Natural killer cell (primary cell): Measurements from ENCODE around the gene GABRA4. TPM values are rescaled to one million over a fixed set of nuclear protein-coding genes. Genes with fewer than 3 reads are reported as not detected.

ENCODE experiments used
- ATAC-seq, 3 donors: fragments of 150-1000 bp in 2 of 3; fragments of 200-7000 bp in 1 of 3; cut with Tn5 transposase; 1 replicate in 1 of 3; 2 replicates in 2 of 3; pipeline ENCODE4 v1.10.0; 2021; ENCODE audit warnings: mild to moderate bottlenecking in 2 of 3, moderate library complexity in 2 of 3
- DNase-seq, 2 donors: peaks; one replicate each; pipeline versions ENCODE4 v3.0.0 to v3.0.0-alpha.2; 2013 to 2021; ENCODE audit warnings: mixed read lengths in 1 of 2
- H3K27ac ChIP-seq: one replicate; pipeline ENCODE4 v1.5.1; 2013; ENCODE audit warnings: mild to moderate bottlenecking, low read length
- H3K27me3 ChIP-seq: one replicate; pipeline ENCODE4 v1.6.1; 2013; ENCODE audit warnings: low read length; ENCODE audit not compliant: control insufficient read depth, insufficient read depth
- H3K36me3 ChIP-seq: one replicate; pipeline ENCODE4 v1.6.1; 2013; ENCODE audit warnings: low read length; ENCODE audit not compliant: control insufficient read depth, insufficient read depth
- H3K4me1 ChIP-seq: one replicate; pipeline ENCODE4 v1.6.1; 2013; ENCODE audit warnings: low read length; ENCODE audit not compliant: control insufficient read depth, insufficient read depth
- H3K4me3 ChIP-seq: one replicate; pipeline ENCODE4 v1.5.1; 2013; ENCODE audit warnings: low read length
- H3K9me3 ChIP-seq: one replicate; pipeline ENCODE4 v1.6.1; 2013; ENCODE audit warnings: low read length; ENCODE audit not compliant: control insufficient read depth, insufficient read depth
- H3K27ac Mint-ChIP-seq, 2 donors: one replicate each; pipeline ENCODE4 v1.8.0; 2022; ENCODE audit warnings: mild to moderate bottlenecking in 2 of 2, mixed read lengths in 2 of 2, moderate library complexity in 1 of 2
- H3K27me3 Mint-ChIP-seq, 2 donors: one replicate each; pipeline ENCODE4 v1.8.0; 2022; ENCODE audit warnings: low read depth in 2 of 2, mixed read lengths in 2 of 2
- H3K36me3 Mint-ChIP-seq: one replicate; pipeline ENCODE4 v1.8.0; 2022; ENCODE audit warnings: mixed read lengths
- H3K4me1 Mint-ChIP-seq, 2 donors: one replicate each; pipeline ENCODE4 v1.8.0; 2022; ENCODE audit warnings: mixed read lengths in 2 of 2
- H3K4me3 Mint-ChIP-seq: one replicate; pipeline ENCODE4 v1.8.0; 2022; ENCODE audit warnings: mild to moderate bottlenecking, moderate library complexity, mixed read lengths
- H3K9me3 Mint-ChIP-seq, 2 donors: one replicate each; pipeline ENCODE4 v1.8.0; 2022; ENCODE audit warnings: mixed read lengths in 2 of 2
- CTCF ChIP-seq: fragments of 200-600 bp; IDR thresholded peaks from one replicate; pipeline ENCODE4 v1.8.0; 2022; ENCODE audit warnings: antibody characterized with exemption
- WGBS: methylation state at CpG from one replicate; pipeline ENCODE4 v1.1.7; 2013; ENCODE audit warnings: missing lambda C conversion rate; ENCODE audit not compliant: insufficient coverage; 5-methylcytosine and 5-hydroxymethylcytosine counted together
- intact Hi-C: fragments of 100-400 bp; cut with micrococcal nuclease; formaldehyde crosslinking; loops from one replicate; pipeline ENCODE4 v1.14.2; 2022
- total RNA-seq, 4 donors: library from RNA; stranded (reverse); fragments of 120-200 nt in 1 of 4; gene quantifications; one replicate each; pipeline versions ENCODE4 v1.2.3 to v1.2.4, GENCODE V29; 2013 to 2022

The GABRA4 gene
- total RNA-seq, 3 donors from 2014 or later (not counting 1 experiment from before 2014, with no cell fraction given), result not detected

- Mint-ChIP-seq H3K36me3 (no peaks in the 10 kb centered on the region), H3K4me3 (no peak overlapping the region), H3K27me3 (peaks cover 0 to 3% of the 10 kb centered on the region in 2 donors), H3K4me1 (no peaks in the 10 kb centered on the region), H3K9me3 (no peaks in the 10 kb centered on the region), H3K27ac (no peak overlapping the region)
- Histone ChIP-seq H3K9me3 (no peaks in the 10 kb centered on the region), H3K4me3 (no peak overlapping the region), H3K27me3 (no peaks in the 10 kb centered on the region), H3K27ac (no peak overlapping the region), H3K4me1 (no peaks in the 10 kb centered on the region), H3K36me3 (no peaks in the 10 kb centered on the region)
- ATAC-seq (no peak), DNase-seq (no peak)
- WGBS, result 62% methylated on average over 2 of the region's 2 CpGs
- no peak for TF ChIP-seq CTCF
- intact Hi-C loops, result no loop called here
Measured at GRCh38 chr4:46870411-46870810, 123.0 kb downstream of the GABRA4 start.

Other genes starting within 250 kb of the GABRA4 start
- not detected for gene COX7B2, start 84.3 kb downstream of the GABRA4 start, total RNA-seq
- not detected for gene GABRB1, start 38.0 kb upstream of the GABRA4 start, total RNA-seq